ENCODE results near the gene KRTAP10-3. TPM values are rescaled to one million over a fixed set of nuclear protein-coding genes. Genes with fewer than 3 reads are reported as not detected.
"Not testable (repeated sequence)": the region's sequence is repeated elsewhere in the genome, so short reads cannot be mapped to it uniquely, and the experiment has no call there.

Gene KRTAP10-3
- total RNA-seq, 2 experiments from 2014 or later = not detected

- peaks cover 17% of the 10 kb centered on the region for H3K9me3 Mint-ChIP-seq (ENCODE audit: insufficient read depth)
- H3K4me1 Mint-ChIP-seq (ENCODE audit: low read depth) = peaks cover 3% of the 10 kb centered on the region
- no peaks in the 10 kb centered on the region for H3K36me3 Mint-ChIP-seq (ENCODE audit: low read depth)
- ATAC-seq (no peak), DNase-seq (no peak)
- peaks cover 30% of the 10 kb centered on the region for H3K27me3 Mint-ChIP-seq (ENCODE audit: low read depth)
- POLR2A ChIA-PET = no interaction called here
- CTCF ChIA-PET = no interaction called here
- no peak overlapping the region for H3K4me3 Mint-ChIP-seq
- H3K27ac Mint-ChIP-seq = no peak overlapping the region
Observed at GRCh38 chr21:44585892-44586291, 27.3 kb upstream of the KRTAP10-3 start.

- H3K4me3 Mint-ChIP-seq = no peak overlapping the region
- CTCF ChIA-PET = interaction anchor here (1.2 kb wide), 1 partner anchor 210 kb away, joined by 3 read pairs; no protein-coding TSS in a partner anchor
- H3K27ac Mint-ChIP-seq = no peak overlapping the region
- peaks cover 4% of the 10 kb centered on the region for H3K36me3 Mint-ChIP-seq (ENCODE audit: low read depth)
- POLR2A ChIA-PET = no interaction called here
- DNase-seq (no peak), ATAC-seq (no peak)
- H3K9me3 Mint-ChIP-seq (ENCODE audit: insufficient read depth) = peaks cover 18% of the 10 kb centered on the region
- peaks cover 30% of the 10 kb centered on the region for H3K27me3 Mint-ChIP-seq (ENCODE audit: low read depth)
- peaks cover 3% of the 10 kb centered on the region for H3K4me1 Mint-ChIP-seq (ENCODE audit: low read depth)
Observed at GRCh38 chr21:44583800-44584147, 25.2 kb upstream of the KRTAP10-3 start.

- no peak overlapping the region for H3K27ac Mint-ChIP-seq
- no peak overlapping the region for H3K4me3 Mint-ChIP-seq
- H3K4me1 Mint-ChIP-seq (ENCODE audit: low read depth) = peaks cover 3% of the 10 kb centered on the region
- ATAC-seq (no peak), DNase-seq (no peak)
- peaks cover 28% of the 10 kb centered on the region for H3K27me3 Mint-ChIP-seq (ENCODE audit: low read depth)
- H3K9me3 Mint-ChIP-seq (ENCODE audit: insufficient read depth) = peaks cover 20% of the 10 kb centered on the region
- H3K36me3 Mint-ChIP-seq (ENCODE audit: low read depth) = peaks cover 4% of the 10 kb centered on the region
- POLR2A ChIA-PET = no interaction called here
- CTCF ChIA-PET = no interaction called here
Observed at GRCh38 chr21:44583089-44583799, 24.6 kb upstream of the KRTAP10-3 start.

- Mint-ChIP-seq H3K27me3 (ENCODE audit: low read depth) (peaks cover 19% of the 10 kb centered on the region), H3K36me3 (ENCODE audit: low read depth) (peaks cover 4% of the 10 kb centered on the region), H3K4me3 (no peak overlapping the region), H3K9me3 (ENCODE audit: insufficient read depth) (peaks cover 28% of the 10 kb centered on the region), H3K27ac (no peak overlapping the region), H3K4me1 (ENCODE audit: low read depth) (peaks cover 3% of the 10 kb centered on the region)
- no peak for DNase-seq
- ChIA-PET CTCF (no interaction called here), POLR2A (no interaction called here)
- ATAC-seq = no peak
Observed at GRCh38 chr21:44582055-44582454, 23.5 kb upstream of the KRTAP10-3 start.

GRCh38 chr21:44581158-44581557, 22.6 kb upstream of the KRTAP10-3 start:
- no peak overlapping the region for H3K27ac Mint-ChIP-seq
- peaks cover 33% of the 10 kb centered on the region for H3K9me3 Mint-ChIP-seq (ENCODE audit: insufficient read depth)
- peaks cover 4% of the 10 kb centered on the region for H3K36me3 Mint-ChIP-seq (ENCODE audit: low read depth)
- ATAC-seq (no peak), DNase-seq (no peak)
- H3K4me3 Mint-ChIP-seq = no peak overlapping the region
- H3K4me1 Mint-ChIP-seq (ENCODE audit: low read depth) = peaks cover 3% of the 10 kb centered on the region
- CTCF ChIA-PET = no interaction called here
- H3K27me3 Mint-ChIP-seq (ENCODE audit: low read depth) = peaks cover 11% of the 10 kb centered on the region
- POLR2A ChIA-PET = no interaction called here

GRCh38 chr21:44580231-44580821, 21.7 kb upstream of the KRTAP10-3 start, which contains the start of gene KRTAP10-5:
Gene KRTAP10-5 (minus strand): TSS chr21:44580604. CDS start chr21:44580578, 26 bp downstream.
- CTCF ChIA-PET; H3K4me1 Mint-ChIP-seq (ENCODE audit: low read depth); H3K36me3 Mint-ChIP-seq (ENCODE audit: low read depth); H3K4me3 Mint-ChIP-seq; H3K27ac Mint-ChIP-seq; DNase-seq; POLR2A ChIA-PET; ATAC-seq; H3K27me3 Mint-ChIP-seq (ENCODE audit: low read depth): not testable (repeated sequence)
- H3K9me3 Mint-ChIP-seq (ENCODE audit: insufficient read depth) = peaks cover 35% of the 10 kb centered on the region

- no peak for DNase-seq
- Mint-ChIP-seq H3K4me3 (no peak overlapping the region), H3K9me3 (ENCODE audit: insufficient read depth) (peaks cover 37% of the 10 kb centered on the region), H3K27me3 (ENCODE audit: low read depth) (peaks cover 4% of the 10 kb centered on the region), H3K27ac (no peak overlapping the region), H3K4me1 (ENCODE audit: low read depth) (peaks cover 3% of the 10 kb centered on the region), H3K36me3 (ENCODE audit: low read depth) (peaks cover 4% of the 10 kb centered on the region)
- ChIA-PET POLR2A (no interaction called here), CTCF (no interaction called here)
- ATAC-seq = no peak
Observed at GRCh38 chr21:44579833-44580144, 21.2 kb upstream of the KRTAP10-3 start.

GRCh38 chr21:44579056-44579832, 20.6 kb upstream of the KRTAP10-3 start:
- peaks cover 6% of the 10 kb centered on the region for H3K27me3 Mint-ChIP-seq (ENCODE audit: low read depth)
- no peak overlapping the region for H3K4me3 Mint-ChIP-seq
- H3K36me3 Mint-ChIP-seq (ENCODE audit: low read depth) = peaks cover 4% of the 10 kb centered on the region
- POLR2A ChIA-PET = no interaction called here
- peaks cover 37% of the 10 kb centered on the region for H3K9me3 Mint-ChIP-seq (ENCODE audit: insufficient read depth)
- DNase-seq (no peak), ATAC-seq (no peak)
- no peak overlapping the region for H3K27ac Mint-ChIP-seq
- H3K4me1 Mint-ChIP-seq (ENCODE audit: low read depth) = peaks cover 3% of the 10 kb centered on the region
- CTCF ChIA-PET = no interaction called here

- no peak overlapping the region for H3K4me3 Mint-ChIP-seq
- ChIA-PET POLR2A (no interaction called here), CTCF (no interaction called here)
- peaks cover 4% of the 10 kb centered on the region for H3K27me3 Mint-ChIP-seq (ENCODE audit: low read depth)
- DNase-seq = no peak
- H3K9me3 Mint-ChIP-seq (ENCODE audit: insufficient read depth) = peaks cover 37% of the 10 kb centered on the region
- H3K27ac Mint-ChIP-seq = no peak overlapping the region
- ATAC-seq = no peak
- H3K4me1 Mint-ChIP-seq (ENCODE audit: low read depth) = no peaks in the 10 kb centered on the region
- H3K36me3 Mint-ChIP-seq (ENCODE audit: low read depth) = peaks cover 4% of the 10 kb centered on the region
Observed at GRCh38 chr21:44578371-44579055, 19.9 kb upstream of the KRTAP10-3 start.

- Mint-ChIP-seq H3K4me1 (ENCODE audit: low read depth) (no peaks in the 10 kb centered on the region), H3K9me3 (ENCODE audit: insufficient read depth) (peaks cover 22% of the 10 kb centered on the region), H3K4me3 (no peak overlapping the region), H3K27ac (no peak overlapping the region), H3K36me3 (ENCODE audit: low read depth) (peaks cover 4% of the 10 kb centered on the region), H3K27me3 (ENCODE audit: low read depth) (peaks cover 2% of the 10 kb centered on the region)
- ChIA-PET POLR2A (no interaction called here), CTCF (no interaction called here)
- DNase-seq = no peak
- ATAC-seq = no peak
Observed at GRCh38 chr21:44576025-44576420, 17.4 kb upstream of the KRTAP10-3 start.

GRCh38 chr21:44575307-44576024, 16.9 kb upstream of the KRTAP10-3 start:
- POLR2A ChIA-PET = no interaction called here
- no peak for ATAC-seq
- peaks cover 4% of the 10 kb centered on the region for H3K36me3 Mint-ChIP-seq (ENCODE audit: low read depth)
- CTCF ChIA-PET = no interaction called here
- DNase-seq = no peak
- H3K27ac Mint-ChIP-seq = no peak overlapping the region
- H3K4me1 Mint-ChIP-seq (ENCODE audit: low read depth) = no peaks in the 10 kb centered on the region
- no peak overlapping the region for H3K4me3 Mint-ChIP-seq
- peaks cover 2% of the 10 kb centered on the region for H3K27me3 Mint-ChIP-seq (ENCODE audit: low read depth)
- peaks cover 20% of the 10 kb centered on the region for H3K9me3 Mint-ChIP-seq (ENCODE audit: insufficient read depth)

Measured in activated CD8-positive, alpha-beta T cell treated with anti-CD3 and anti-CD28 coated beads, Interleukin-2, amount 10 ng/mL, durations not matched to agents 7 days and 5 days (primary cell).